GM06990 (cell line): Measurements from ENCODE around the gene RASA2.

ENCODE experiments used
- DNase-seq: peaks from one replicate; pipeline ENCODE4 v3.0.0-alpha.2; 2011; ENCODE audit not compliant: insufficient read length; ENCODE audit errors: extremely low read depth
- H3K27me3 ChIP-seq: replicated peaks from 2 replicates; pipeline ENCODE4 v1.6.0; 2011; ENCODE audit warnings: low read length; ENCODE audit not compliant: control insufficient read depth, insufficient read depth
- H3K36me3 ChIP-seq: 2 replicates; pipeline ENCODE4 v1.5.1; 2011; ENCODE audit warnings: low read length; ENCODE audit not compliant: control insufficient read depth, insufficient read depth
- H3K4me3 ChIP-seq: replicated peaks from 2 replicates; pipeline ENCODE4 v1.5.1; 2011; ENCODE audit warnings: low read depth, mild to moderate bottlenecking, control low read depth, low read length
- CTCF ChIP-seq: IDR thresholded peaks from 2 replicates; pipeline ENCODE4 v1.5.1; 2011; ENCODE audit warnings: low read length, control low read depth, mild to moderate bottlenecking, inconsistent platforms; ENCODE audit not compliant: insufficient read depth, poor library complexity, severe bottlenecking

Gene RASA2

GRCh38 chr3:141663993-141664392, 177.2 kb downstream of the RASA2 start:
- no peaks in the 10 kb centered on the region; the same call in 1 of the 2 replicates for H3K27me3 ChIP-seq
- DNase-seq: no peak
- no peaks in the 10 kb centered on the region for H3K36me3 ChIP-seq
- no peak for TF ChIP-seq CTCF
- no peak overlapping the region for H3K4me3 ChIP-seq
